GM23338 (cell line): ENCODE results near the gene PTCH2. TPM values are rescaled to one million over a fixed set of nuclear protein-coding genes. Genes with fewer than 3 reads are reported as not detected.

Experiments used
- ATAC-seq: fragments of 200-7000 bp; cut with Tn5 transposase; 3 replicates; pipeline ENCODE4 v1.9.1; 2020
- DNase-seq: peaks from one replicate; pipeline ENCODE4 v3.0.0-alpha.2; 2015; ENCODE audit warnings: low spot score
- H2AFZ ChIP-seq: fragments of 200-600 bp; sonication (generic); 2 replicates; pipeline ENCODE4 v1.8.0; 2016; ENCODE audit warnings: antibody characterized with exemption, mild to moderate bottlenecking, moderate library complexity
- H3F3A ChIP-seq: fragments of 200-600 bp; sonication (generic); replicated peaks from 2 replicates; pipeline ENCODE4 v1.8.0; 2017; ENCODE audit warnings: antibody characterized with exemption, mixed run types, low read depth
- H3K27ac ChIP-seq: fragments of 200-600 bp; sonication (generic); 2 replicates; pipeline ENCODE4 v1.6.1; 2016; ENCODE audit warnings: low read depth
- H3K27me3 ChIP-seq: fragments of 200-600 bp; sonication (generic); 2 replicates; pipeline ENCODE4 v1.8.0; 2016; ENCODE audit warnings: mild to moderate bottlenecking, mixed run types, moderate library complexity; ENCODE audit not compliant: insufficient read depth
- H3K36me3 ChIP-seq: fragments of 200-600 bp; sonication (generic); 2 replicates; pipeline ENCODE4 v1.8.0; 2016; ENCODE audit warnings: mild to moderate bottlenecking; ENCODE audit not compliant: insufficient read depth
- H3K4me1 ChIP-seq: fragments of 200-600 bp; sonication (generic); 2 replicates; pipeline ENCODE4 v1.8.0; 2016; ENCODE audit warnings: mild to moderate bottlenecking, moderate library complexity; ENCODE audit not compliant: insufficient read depth
- H3K4me2 ChIP-seq: fragments of 200-600 bp; sonication (generic); 2 replicates; pipeline ENCODE4 v1.7.1; 2017; ENCODE audit warnings: mixed run types
- H3K4me3 ChIP-seq: fragments of 200-600 bp; sonication (generic); 2 replicates; pipeline ENCODE4 v1.6.1; 2016; ENCODE audit warnings: mixed run types
- H3K79me2 ChIP-seq: fragments of 200-600 bp; sonication (generic); replicated peaks from 2 replicates; pipeline ENCODE4 v1.8.0; 2017; ENCODE audit warnings: mild to moderate bottlenecking; ENCODE audit not compliant: insufficient read depth
- H3K9me2 ChIP-seq: fragments of 200-600 bp; sonication (generic); 2 replicates; pipeline ENCODE4 v1.8.0; 2017; ENCODE audit not compliant: insufficient read depth
- H4K20me1 ChIP-seq: fragments of 200-600 bp; sonication (generic); replicated peaks from 2 replicates; pipeline ENCODE4 v1.8.0; 2017; ENCODE audit warnings: mild to moderate bottlenecking; ENCODE audit not compliant: insufficient read depth
- H3K27ac Mint-ChIP-seq: 2 replicates; pipeline ENCODE4 v1.8.0; 2020; ENCODE audit warnings: inconsistent platforms, mild to moderate bottlenecking, moderate library complexity, mixed read lengths
- H3K27me3 Mint-ChIP-seq: 3 replicates; pipeline ENCODE4 v1.8.0; 2022; ENCODE audit warnings: low read depth, mild to moderate bottlenecking, moderate library complexity, mixed read lengths, inconsistent platforms; ENCODE audit not compliant: insufficient read depth, poor library complexity
- H3K36me3 Mint-ChIP-seq: 3 replicates; pipeline ENCODE4 v1.8.0; 2021; ENCODE audit warnings: low read depth, mild to moderate bottlenecking, inconsistent platforms, moderate library complexity, mixed read lengths
- H3K4me1 Mint-ChIP-seq: 3 replicates; pipeline ENCODE4 v1.8.0; 2020; ENCODE audit warnings: mild to moderate bottlenecking, inconsistent platforms, mixed read lengths
- H3K4me3 Mint-ChIP-seq: 3 replicates; pipeline ENCODE4 v1.8.0; 2021; ENCODE audit warnings: moderate library complexity, mild to moderate bottlenecking, inconsistent platforms, mixed read lengths
- H3K9me3 Mint-ChIP-seq: 3 replicates; pipeline ENCODE4 v1.8.0; 2020; ENCODE audit warnings: moderate library complexity, mild to moderate bottlenecking, inconsistent platforms, mixed read lengths
- CREB1 ChIP-seq: fragments of 250-450 bp; sonication (Bioruptor Pico); IDR thresholded peaks from 2 replicates; pipeline ENCODE4 v1.5.0; 2020; ENCODE audit warnings: low read depth, mild to moderate bottlenecking, moderate library complexity
- CTCF ChIP-seq, 2 experiments: fragments of 200-600 bp in 1 of 2; sonication (generic) in 1 of 2; conservative IDR thresholded peaks; 2 replicates each; pipeline versions ENCODE4 v1.5.1 to v1.6.1; 2016 to 2017; ENCODE audit warnings: antibody characterized with exemption in 2 of 2, low read depth in 2 of 2, mild to moderate bottlenecking in 2 of 2, moderate library complexity in 1 of 2
- ETS1 ChIP-seq: IDR thresholded peaks from 2 replicates; pipeline ENCODE4 v1.6.1; 2016; ENCODE audit warnings: antibody characterized with exemption
- EZH2 ChIP-seq: fragments of 200-600 bp; sonication (generic); IDR thresholded peaks from one replicate; pipeline ENCODE4 v1.8.0; 2017; ENCODE audit warnings: antibody characterized with exemption, mild to moderate bottlenecking, low read depth; ENCODE audit not compliant: unreplicated experiment
- EZH2phosphoT487 ChIP-seq: fragments of 200-600 bp; sonication (generic); IDR thresholded peaks from one replicate; pipeline ENCODE4 v1.8.1; 2018; ENCODE audit warnings: antibody characterized with exemption; ENCODE audit not compliant: unreplicated experiment
- JUNB ChIP-seq: IDR thresholded peaks from one replicate; pipeline ENCODE4 v1.6.1; 2016; ENCODE audit warnings: antibody characterized with exemption; ENCODE audit not compliant: unreplicated experiment
- NANOG ChIP-seq: IDR thresholded peaks from 2 replicates; pipeline ENCODE4 v1.6.1; 2016; ENCODE audit warnings: antibody characterized with exemption, borderline replicate concordance
- POLR2AphosphoS5 ChIP-seq: IDR thresholded peaks from 2 replicates; pipeline ENCODE4 v1.6.1; 2016; ENCODE audit warnings: antibody characterized with exemption, low read depth
- REST ChIP-seq: IDR thresholded peaks from one replicate; pipeline ENCODE4 v1.6.1; 2018; ENCODE audit warnings: antibody characterized with exemption; ENCODE audit not compliant: unreplicated experiment
- STAT1 ChIP-seq: IDR thresholded peaks from one replicate; pipeline ENCODE4 v1.6.1; 2016; ENCODE audit warnings: antibody characterized with exemption; ENCODE audit not compliant: unreplicated experiment
- ZNF114 ChIP-seq: fragments of 250-450 bp; sonication (Bioruptor Pico); IDR thresholded peaks from 2 replicates; pipeline ENCODE4 v1.5.0; 2020; ENCODE audit warnings: mild to moderate bottlenecking, moderate library complexity
- ZNF331 ChIP-seq: fragments of 250-450 bp; sonication (Bioruptor Pico); IDR thresholded peaks from 2 replicates; pipeline ENCODE4 v1.5.0; 2020; ENCODE audit warnings: low read depth, mild to moderate bottlenecking, moderate library complexity
- ZNF462 ChIP-seq: fragments of 250-450 bp; sonication (Bioruptor Pico); IDR thresholded peaks from 2 replicates; pipeline ENCODE4 v1.5.0; 2020; ENCODE audit warnings: mild to moderate bottlenecking, moderate library complexity
- polyA plus RNA-seq: library from polyadenylated mRNA; unstranded; fragments of >200 nt; fragmentation: Nextera tagmentation; extraction: Ambion mirVana; gene quantifications from 2 replicates; pipeline ENCODE4 v1.2.1, GENCODE V29; 2016
- total RNA-seq: library from RNA; depleted of rRNA; stranded (reverse); fragments of >200 nt; shearing (Covaris generic); gene quantifications from 2 replicates; pipeline ENCODE4 v1.2.3, GENCODE V29; 2014

PTCH2 gene
- total and polyA plus RNA-seq, 2 experiments from 2014 or later = 0.63 to 0.74 TPM

- Histone ChIP-seq H3K27ac (peak overlapping the region; percentile 20), H3K4me2 (peak overlapping the region; percentile 72), H3F3A (peaks cover 13% of the 10 kb centered on the region; the same call in 1 of the 2 replicates), H3K9me2 (no peaks in the 10 kb centered on the region), H4K20me1 (no peaks in the 10 kb centered on the region), H3K4me1 (peaks cover 13% of the 10 kb centered on the region), H3K79me2 (no peaks in the 10 kb centered on the region), H3K36me3 (no peaks in the 10 kb centered on the region), H3K27me3 (no peaks in the 10 kb centered on the region), H2AFZ (peak overlapping the region; percentile 1; the same call in 1 of the 2 replicates), H3K4me3 (peak overlapping the region; percentile 47)
- H3K27me3 Mint-ChIP-seq = peaks cover 18% of the 10 kb centered on the region
- peak overlapping the region; percentile 82 for H3K4me3 Mint-ChIP-seq
- peaks cover under 1% of the 10 kb centered on the region; the same call in 2 of the 3 replicates for H3K9me3 Mint-ChIP-seq
- H3K4me1 Mint-ChIP-seq = peaks cover 19% of the 10 kb centered on the region
- H3K36me3 Mint-ChIP-seq = no peaks in the 10 kb centered on the region; the same call in 2 of the 3 replicates
- no peak for TF ChIP-seq ZNF331 (CRISPR knock-in tag)
- no peak; a peak in 1 of 4 replicates for TF ChIP-seq CTCF (conservative IDR thresholded peaks at IDR 0.05; ENCODE audit: low read depth in 2 of 2)
- no peak for TF ChIP-seq ETS1
- no peak for TF ChIP-seq ZNF114 (CRISPR knock-in tag)
- no peak for TF ChIP-seq ZNF462 (CRISPR knock-in tag)
- TF ChIP-seq CREB1 (CRISPR knock-in tag) = no peak
- no peak for TF ChIP-seq POLR2AphosphoS5
- no peak for TF ChIP-seq EZH2
- TF ChIP-seq JUNB = no peak
- no peak for TF ChIP-seq REST
- no peak for TF ChIP-seq STAT1
- no peak for TF ChIP-seq EZH2phosphoT487
- no peak for TF ChIP-seq NANOG
- ATAC-seq (peak; percentile 12), DNase-seq (peak; percentile 28)
- H3K27ac Mint-ChIP-seq = peak overlapping the region; percentile 100
These were observed 23.9 kb downstream of the PTCH2 start for GRCh38 chr1:44819196-44819607.
